DOHH2 (cell line): ENCODE results near the gene PRDM10.

Experiments used
- H3F3A ChIP-seq: fragments of 200-600 bp; sonication (generic), shearing (Covaris generic); 2 replicates; pipeline ENCODE4 v1.6.0; 2016; ENCODE audit warnings: antibody characterized with exemption, mild to moderate bottlenecking; ENCODE audit not compliant: control insufficient read depth, insufficient read depth
- H3K27ac ChIP-seq: fragments of 200-600 bp; sonication (generic); 2 replicates; pipeline ENCODE4 v1.5.1; 2014; ENCODE audit warnings: low read depth, mild to moderate bottlenecking, low read length, moderate library complexity
- H3K27me3 ChIP-seq: fragments of 200-600 bp; sonication (generic); 2 replicates; pipeline ENCODE4 v1.6.1; 2014; ENCODE audit warnings: mild to moderate bottlenecking, low read length, mixed read lengths; ENCODE audit not compliant: control insufficient read depth
- H3K36me3 ChIP-seq: fragments of 200-600 bp; sonication (generic); 2 replicates; pipeline ENCODE4 v1.6.1; 2014; ENCODE audit warnings: mild to moderate bottlenecking, low read length, moderate library complexity, mixed read lengths; ENCODE audit not compliant: control insufficient read depth
- H3K4me1 ChIP-seq: fragments of 200-600 bp; sonication (generic); 2 replicates; pipeline ENCODE4 v1.6.1; 2014; ENCODE audit warnings: mild to moderate bottlenecking, low read length, mixed read lengths; ENCODE audit not compliant: control insufficient read depth
- H3K4me2 ChIP-seq: fragments of 200-600 bp; sonication (generic); 2 replicates; pipeline ENCODE4 v1.6.0; 2014; ENCODE audit warnings: mild to moderate bottlenecking, low read length, moderate library complexity
- H3K4me3 ChIP-seq: fragments of 200-600 bp; sonication (generic); 2 replicates; pipeline ENCODE4 v1.5.1; 2014; ENCODE audit warnings: mild to moderate bottlenecking, low read length, mixed read lengths
- H3K79me2 ChIP-seq: fragments of 200-600 bp; sonication (generic); 2 replicates; pipeline ENCODE4 v1.6.1; 2014; ENCODE audit warnings: mild to moderate bottlenecking, low read length, mixed read lengths; ENCODE audit not compliant: control insufficient read depth
- H3K9me2 ChIP-seq: fragments of 200-600 bp; sonication (generic); replicated peaks from 2 replicates; pipeline ENCODE4 v1.6.1; 2014; ENCODE audit warnings: mild to moderate bottlenecking, low read length, mixed read lengths; ENCODE audit not compliant: control insufficient read depth
- H3K9me3 ChIP-seq: fragments of 200-600 bp; sonication (generic); 2 replicates; pipeline ENCODE4 v1.6.1; 2014; ENCODE audit warnings: antibody characterized with exemption, low read length, mixed read lengths; ENCODE audit not compliant: control insufficient read depth, insufficient read depth
- H4K20me1 ChIP-seq: fragments of 200-600 bp; sonication (generic); 2 replicates; pipeline ENCODE4 v1.6.0; 2014; ENCODE audit warnings: low read depth, mild to moderate bottlenecking, antibody characterized with exemption, low read length, moderate library complexity; ENCODE audit not compliant: control insufficient read depth, insufficient read depth
- CTCF ChIP-seq: fragments of 200-600 bp; sonication (generic); IDR thresholded peaks from one replicate; pipeline ENCODE4 v1.5.1; 2014; ENCODE audit warnings: antibody characterized with exemption, mild to moderate bottlenecking, low read depth, low read length; ENCODE audit not compliant: poor library complexity, severe bottlenecking
- EZH2phosphoT487 ChIP-seq: fragments of 200-600 bp; sonication (generic); IDR thresholded peaks from 2 replicates; pipeline ENCODE4 v1.6.1; 2017; ENCODE audit warnings: borderline replicate concordance, mild to moderate bottlenecking, antibody characterized with exemption, low read length, moderate library complexity, mixed read lengths

Gene PRDM10

GRCh38 chr11:129939510-129939909, 63.1 kb downstream of the PRDM10 start:
- H3K9me3 ChIP-seq: no peaks in the 10 kb centered on the region

GRCh38 chr11:129938764-129939163, 63.9 kb downstream of the PRDM10 start:
- peaks cover 6% of the 10 kb centered on the region; the same call in 1 of the 2 replicates for H3F3A ChIP-seq
- H3K4me2 ChIP-seq: no peak overlapping the region; the same call in 1 of the 2 replicates
- no peak overlapping the region for H3K27ac ChIP-seq

More at GRCh38 chr11:129939510-129939909, 63.1 kb downstream of the PRDM10 start:
- Histone ChIP-seq H4K20me1 (no peaks in the 10 kb centered on the region), H3K79me2 (peaks cover 56% of the 10 kb centered on the region), H3K9me2 (no peaks in the 10 kb centered on the region), H3K4me2 (peak overlapping the region; percentile 67), H3K27ac (peak overlapping the region; percentile 52), H3K27me3 (no peaks in the 10 kb centered on the region), H3K4me1 (peaks cover 64% of the 10 kb centered on the region), H3F3A (peaks cover 6% of the 10 kb centered on the region; the same call in 1 of the 2 replicates), H3K4me3 (peak overlapping the region; percentile 52), H3K36me3 (peaks cover 86% of the 10 kb centered on the region)
- TF ChIP-seq EZH2phosphoT487 (no peak), CTCF (no peak)

GRCh38 chr11:129937592-129938238, 64.9 kb downstream of the PRDM10 start:
- H3K79me2 ChIP-seq: peaks cover 39% of the 10 kb centered on the region
- no peak overlapping the region for H3K27ac ChIP-seq

More at GRCh38 chr11:129938764-129939163, 63.9 kb downstream of the PRDM10 start:
- TF ChIP-seq CTCF (no peak), EZH2phosphoT487 (no peak)
- no peak overlapping the region for H3K4me3 ChIP-seq
- no peaks in the 10 kb centered on the region for H3K9me2 ChIP-seq
- H3K79me2 ChIP-seq: peaks cover 49% of the 10 kb centered on the region
- peaks cover 89% of the 10 kb centered on the region for H3K36me3 ChIP-seq
- no peaks in the 10 kb centered on the region for H4K20me1 ChIP-seq
- no peaks in the 10 kb centered on the region for H3K9me3 ChIP-seq
- H3K27me3 ChIP-seq: no peaks in the 10 kb centered on the region
- peaks cover 63% of the 10 kb centered on the region for H3K4me1 ChIP-seq

More at GRCh38 chr11:129937592-129938238, 64.9 kb downstream of the PRDM10 start:
- Histone ChIP-seq H3K4me1 (peaks cover 53% of the 10 kb centered on the region), H3K9me3 (no peaks in the 10 kb centered on the region), H4K20me1 (no peaks in the 10 kb centered on the region), H3K4me2 (no peak overlapping the region; the same call in 1 of the 2 replicates), H3K4me3 (no peak overlapping the region), H3F3A (peaks cover 6% of the 10 kb centered on the region; the same call in 1 of the 2 replicates), H3K36me3 (peaks cover 92% of the 10 kb centered on the region), H3K9me2 (no peaks in the 10 kb centered on the region), H3K27me3 (no peaks in the 10 kb centered on the region)
- no peak for TF ChIP-seq EZH2phosphoT487
- TF ChIP-seq CTCF: no peak
